HG03457 (cell line): ENCODE data around the gene ZSCAN20.

Source experiments
- ATAC-seq: cut with Tn5 transposase; IDR thresholded peaks from one replicate; pipeline ENCODE4 v1.9.1; 2021; ENCODE audit warnings: moderate number of reproducible peaks; ENCODE audit not compliant: unreplicated experiment

The ZSCAN20 gene

GRCh38 chr1:33527934-33528333 lies 55.5 kb downstream of the ZSCAN20 start:
- no peak for ATAC-seq

DNA sequence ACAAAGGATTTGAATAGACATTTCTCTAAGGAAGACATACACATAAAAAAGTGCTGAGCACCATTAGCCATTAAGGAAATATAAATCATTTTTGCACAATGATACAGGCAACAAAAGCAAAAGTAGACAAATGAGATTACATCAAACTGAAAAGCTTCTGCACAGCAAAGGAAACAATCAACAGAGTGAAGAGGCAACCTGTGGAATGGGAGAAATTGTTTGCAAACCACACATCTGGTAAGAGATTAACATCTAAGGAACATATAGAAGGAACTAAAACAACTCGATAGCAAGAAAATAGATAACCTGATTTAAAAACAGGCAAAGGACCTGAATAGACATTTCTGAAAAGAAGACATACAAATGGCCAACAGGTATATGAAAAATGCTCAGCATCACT lies 57.5 kb downstream of the ZSCAN20 start:
- no peak for ATAC-seq

GRCh38 chr1:33532250-33532649 lies 59.8 kb downstream of the ZSCAN20 start:
- ATAC-seq: no peak

GRCh38 chr1:33532936-33533335 lies 60.5 kb downstream of the ZSCAN20 start:
- no peak for ATAC-seq

DNA sequence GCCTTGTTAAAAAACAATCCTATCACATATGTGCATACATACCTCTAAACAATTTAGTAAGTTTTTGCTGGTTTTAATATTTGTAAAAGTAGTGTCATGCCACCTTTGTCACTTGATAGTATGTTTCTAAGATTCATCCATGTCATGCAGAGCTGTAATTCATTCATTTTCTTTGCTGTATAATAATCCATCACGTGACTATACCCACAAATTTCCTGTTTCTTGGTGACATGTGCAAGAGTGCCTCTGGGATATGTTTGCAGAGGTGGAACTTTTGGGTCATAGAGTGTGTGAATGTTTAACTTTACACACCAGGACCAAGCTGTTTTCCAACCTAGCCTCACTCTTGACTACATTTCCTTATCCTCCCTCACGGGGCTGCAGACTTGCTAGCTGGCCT lies 62.9 kb downstream of the ZSCAN20 start:
- no peak for ATAC-seq

GRCh38 chr1:33537885-33538284 lies 65.4 kb downstream of the ZSCAN20 start:
- ATAC-seq: no peak

DNA sequence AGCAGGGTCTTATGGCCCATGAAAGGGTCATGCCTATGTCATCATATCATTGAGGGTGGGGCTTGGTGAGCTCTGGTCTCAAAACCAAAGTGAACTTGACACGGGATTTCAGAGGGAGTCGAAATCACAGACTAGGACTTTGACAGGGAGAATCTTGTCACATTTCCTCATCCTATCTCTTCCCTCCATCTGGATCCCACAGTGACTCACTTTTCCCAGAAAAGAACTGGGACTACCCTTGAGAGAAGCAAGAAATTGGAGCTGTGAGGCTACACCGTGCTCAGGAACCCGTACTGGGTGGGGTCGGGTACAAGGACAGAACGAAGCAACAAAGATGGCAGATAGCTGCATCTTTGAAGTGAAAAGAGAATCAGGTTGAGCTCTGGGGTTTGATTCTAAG lies 69.5 kb downstream of the ZSCAN20 start:
- ATAC-seq: no peak
